ENCODE results near the gene CDK6. TPM values are rescaled to one million over a fixed set of nuclear protein-coding genes. Genes with fewer than 3 reads are reported as not detected.
"Not testable (repeated sequence)": the region's sequence is repeated elsewhere in the genome, so short reads cannot be mapped to it uniquely, and the experiment has no call there.

The CDK6 gene
- total RNA-seq, 1 experiment from 2014 or later: 73.4 TPM

DNA sequence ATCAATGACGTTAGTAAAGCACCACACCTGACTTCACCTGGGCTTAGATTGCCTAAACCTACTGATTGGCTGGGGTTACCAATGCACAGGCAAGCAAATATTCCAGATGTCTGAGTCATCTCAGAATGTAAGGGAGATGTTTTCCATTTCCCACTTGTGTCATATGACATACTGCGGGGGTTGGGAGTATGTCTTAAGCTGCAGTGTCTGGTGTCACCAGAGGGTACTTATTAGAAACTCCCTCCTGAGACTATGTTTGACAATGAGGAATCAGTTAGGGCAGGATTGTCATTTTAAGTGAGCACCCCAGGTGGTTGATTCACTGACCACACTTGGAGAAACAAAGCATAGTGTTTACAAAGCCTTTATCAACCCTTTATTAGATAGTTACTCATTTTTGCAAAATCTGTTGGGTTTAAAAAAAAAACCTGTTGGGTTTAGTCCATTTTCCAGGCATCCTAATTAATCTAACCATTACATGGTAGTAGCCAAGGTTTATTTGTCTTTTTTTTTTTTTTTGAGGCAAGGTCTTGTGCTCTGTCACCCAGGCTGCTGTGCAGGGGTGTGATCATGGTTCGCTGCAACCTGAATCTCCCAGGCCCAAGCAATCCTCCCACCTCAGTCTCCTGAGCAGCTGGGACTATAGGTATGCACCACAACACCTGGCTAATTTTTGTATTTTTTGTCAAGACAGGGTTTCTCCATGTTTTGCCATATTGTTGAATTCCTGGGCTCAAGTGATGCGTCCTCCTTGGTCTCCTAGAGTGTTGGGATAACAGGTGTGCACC lies 72.5 kb downstream of the CDK6 start:
- peak; percentile 86 for DNase-seq (ENCODE audit: low read depth)

DNA sequence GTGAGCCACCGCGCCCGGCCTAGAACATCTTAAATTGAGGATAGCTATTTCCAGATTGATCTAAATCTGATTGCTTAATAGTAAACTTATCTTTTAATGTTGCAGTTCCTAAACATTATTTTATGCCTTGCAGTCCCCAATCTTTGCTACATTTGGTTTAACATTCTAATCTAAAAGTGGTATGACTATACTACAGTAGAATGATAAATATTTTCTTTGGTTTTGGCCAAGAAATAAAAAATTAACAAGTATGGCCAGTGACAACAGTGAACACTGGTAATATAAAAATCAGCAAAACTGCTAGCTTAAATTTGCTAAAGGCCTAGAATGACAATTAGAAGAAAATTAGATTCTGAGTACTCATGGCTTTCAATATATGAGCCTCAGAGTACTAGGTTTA lies 73.5 kb downstream of the CDK6 start:
- DNase-seq (ENCODE audit: low read depth): no peak

DNA sequence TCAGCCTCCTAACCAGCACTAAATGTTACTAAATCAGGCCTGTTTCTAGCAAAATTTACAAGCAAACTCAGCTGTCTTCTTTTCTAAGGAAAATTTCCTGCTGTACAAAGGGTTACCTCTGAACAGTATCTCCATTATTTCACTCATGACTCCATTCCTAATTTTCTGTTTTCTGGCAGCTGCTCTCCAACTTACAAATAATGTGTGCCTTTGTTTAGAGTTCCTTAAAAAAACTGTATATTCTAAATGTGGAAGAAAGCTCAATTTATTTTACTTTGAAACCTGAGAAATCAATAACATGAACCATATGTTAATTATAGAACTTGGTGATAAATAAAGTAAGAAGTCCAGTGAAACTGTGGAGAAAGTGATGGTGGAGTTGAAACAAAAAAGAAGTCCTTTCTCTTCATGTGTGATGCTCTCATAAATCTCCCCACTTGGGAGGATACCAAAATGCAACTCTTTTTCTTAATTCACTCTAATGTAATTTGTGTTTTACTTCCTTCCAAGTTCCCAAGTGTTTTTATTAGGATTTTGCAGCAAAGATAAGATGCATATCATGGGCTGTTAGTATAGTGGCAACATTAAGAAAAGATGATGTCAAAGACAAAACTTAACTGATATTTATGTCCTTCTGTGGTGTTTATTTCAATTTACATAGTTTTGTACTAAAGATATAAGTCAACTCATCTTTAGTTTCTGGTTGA lies 74.8 kb downstream of the CDK6 start:
- no peak for DNase-seq (ENCODE audit: low read depth)

DNA sequence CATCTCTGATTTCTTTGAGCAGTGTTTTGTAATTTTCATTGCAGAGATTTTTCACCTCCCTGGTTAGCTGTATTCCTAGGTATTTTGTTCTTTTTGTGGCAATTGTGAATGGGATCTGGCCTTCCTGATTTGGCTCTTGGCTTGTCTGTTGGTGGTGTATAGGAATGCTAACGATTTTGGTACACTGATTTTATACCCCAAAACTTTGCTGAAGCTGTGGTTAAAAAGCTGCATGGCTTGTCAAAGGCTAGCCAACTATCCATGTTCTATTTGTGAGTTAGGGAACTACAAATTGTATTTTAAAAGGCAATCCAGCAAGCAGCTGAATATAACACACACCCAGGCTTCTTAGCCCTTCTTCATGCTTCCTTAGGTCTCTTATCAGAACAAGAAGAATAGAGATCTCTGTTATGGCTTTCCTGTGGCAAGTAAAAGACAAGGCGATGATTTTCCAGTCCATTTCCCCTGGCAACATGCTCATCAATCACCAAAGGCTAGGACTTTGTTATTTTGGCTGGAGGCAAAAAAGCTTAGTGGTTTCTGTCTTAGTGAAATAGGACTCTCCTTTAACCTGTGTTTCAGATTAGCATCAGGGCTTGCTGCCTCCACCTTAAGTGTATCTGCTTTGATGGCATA lies 77.5 kb downstream of the CDK6 start:
- no peak for DNase-seq (ENCODE audit: low read depth)

DNA sequence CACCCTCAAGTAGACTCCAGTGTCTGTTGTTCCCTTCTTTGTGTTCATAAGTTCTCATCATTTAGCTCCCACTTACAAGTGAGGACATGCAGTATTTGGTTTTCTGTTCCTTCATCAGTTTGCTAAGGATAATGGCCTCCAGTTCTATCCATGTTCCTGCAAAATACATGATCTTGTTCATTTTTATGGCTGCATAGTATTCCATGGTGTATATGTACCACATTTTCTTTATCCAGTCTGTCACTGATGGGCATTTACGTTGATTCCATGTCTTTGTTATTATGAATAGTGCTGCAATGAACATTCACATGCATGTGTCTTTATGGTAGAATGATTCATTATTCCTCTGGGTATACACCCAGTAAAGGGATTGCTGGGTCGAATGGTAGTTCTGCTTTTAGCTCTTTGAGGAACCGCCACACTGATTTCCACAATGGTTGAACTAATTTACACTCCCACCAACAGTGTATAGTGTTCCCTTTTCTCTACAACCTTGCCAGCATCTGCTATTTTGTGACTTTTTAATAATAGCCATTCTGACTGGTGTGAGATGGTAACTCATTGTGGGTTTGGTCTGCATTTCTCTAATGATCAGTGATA lies 79.0 kb downstream of the CDK6 start:
- not testable (repeated sequence) for DNase-seq (ENCODE audit: low read depth)

DNA sequence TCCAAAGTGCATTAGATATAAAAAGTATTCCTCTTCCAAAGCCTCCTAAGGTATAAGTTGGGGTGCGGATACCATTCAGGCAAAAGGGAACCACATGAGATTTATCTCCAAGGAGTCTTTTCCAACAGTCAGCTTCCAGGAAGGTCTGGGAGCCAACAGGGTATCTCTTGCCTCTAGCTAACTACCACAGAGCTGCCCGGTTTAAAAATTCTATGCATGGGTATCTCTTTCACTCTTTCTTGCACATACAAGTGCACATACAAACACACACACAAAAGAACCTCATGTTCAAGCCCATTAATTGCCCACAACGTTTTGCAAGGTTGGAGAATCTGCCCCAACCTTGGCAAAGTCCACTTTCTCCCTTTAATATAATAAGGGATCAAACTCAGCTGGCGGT lies 80.7 kb downstream of the CDK6 start:
- no peak for DNase-seq (ENCODE audit: low read depth)

DNA sequence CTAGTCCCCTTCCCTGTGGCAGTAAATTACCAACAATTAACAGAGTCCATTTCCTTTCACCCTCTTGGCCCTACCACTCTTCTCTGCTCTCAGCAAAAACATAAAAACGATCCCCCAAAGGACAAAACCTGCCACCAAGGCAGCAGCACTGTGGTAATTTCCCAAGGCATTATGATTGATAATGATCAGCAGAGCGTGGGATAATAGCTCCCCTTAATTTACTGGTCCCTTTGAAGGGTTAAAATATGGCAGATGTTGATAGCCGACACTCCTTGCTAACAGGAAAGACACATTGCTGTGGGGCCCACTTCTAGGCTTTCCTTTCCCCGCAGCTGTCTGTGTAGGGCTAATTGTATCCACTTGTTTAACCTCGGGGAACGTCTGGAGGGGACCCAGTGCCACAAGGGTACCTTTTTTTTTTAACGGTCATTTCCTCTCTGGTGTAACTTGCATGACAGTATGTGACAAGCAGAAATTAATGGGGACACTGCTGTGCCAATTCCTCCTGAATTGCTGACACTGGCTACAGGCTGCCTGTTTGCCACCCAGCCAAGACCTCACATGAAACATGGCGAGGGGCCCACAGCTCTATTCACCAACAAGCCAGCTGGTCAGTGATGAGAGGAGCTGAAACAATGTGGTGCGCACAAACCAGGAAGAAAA lies 81.3 kb downstream of the CDK6 start:
- DNase-seq (ENCODE audit: low read depth): no peak

DNA sequence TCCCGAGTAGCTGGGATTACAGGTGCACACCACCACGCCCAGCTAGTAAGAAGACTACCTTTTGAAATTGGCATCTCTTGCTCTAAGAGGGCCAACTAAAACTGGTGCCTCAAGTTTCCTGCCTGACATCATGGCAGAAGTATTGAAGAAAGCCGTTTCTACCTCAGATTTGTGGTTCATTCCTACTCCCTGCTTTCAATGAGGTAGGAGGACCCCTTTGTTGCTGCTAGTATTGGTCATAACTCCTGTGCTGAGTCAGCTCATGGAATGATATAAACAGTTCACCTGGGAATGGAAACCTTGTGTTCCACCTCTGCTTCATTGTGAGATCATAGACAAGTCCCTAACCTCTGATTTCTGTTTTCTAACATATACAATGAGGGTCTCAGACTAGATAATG lies 82.8 kb downstream of the CDK6 start:
- DNase-seq (ENCODE audit: low read depth): peak; percentile 39

DNA sequence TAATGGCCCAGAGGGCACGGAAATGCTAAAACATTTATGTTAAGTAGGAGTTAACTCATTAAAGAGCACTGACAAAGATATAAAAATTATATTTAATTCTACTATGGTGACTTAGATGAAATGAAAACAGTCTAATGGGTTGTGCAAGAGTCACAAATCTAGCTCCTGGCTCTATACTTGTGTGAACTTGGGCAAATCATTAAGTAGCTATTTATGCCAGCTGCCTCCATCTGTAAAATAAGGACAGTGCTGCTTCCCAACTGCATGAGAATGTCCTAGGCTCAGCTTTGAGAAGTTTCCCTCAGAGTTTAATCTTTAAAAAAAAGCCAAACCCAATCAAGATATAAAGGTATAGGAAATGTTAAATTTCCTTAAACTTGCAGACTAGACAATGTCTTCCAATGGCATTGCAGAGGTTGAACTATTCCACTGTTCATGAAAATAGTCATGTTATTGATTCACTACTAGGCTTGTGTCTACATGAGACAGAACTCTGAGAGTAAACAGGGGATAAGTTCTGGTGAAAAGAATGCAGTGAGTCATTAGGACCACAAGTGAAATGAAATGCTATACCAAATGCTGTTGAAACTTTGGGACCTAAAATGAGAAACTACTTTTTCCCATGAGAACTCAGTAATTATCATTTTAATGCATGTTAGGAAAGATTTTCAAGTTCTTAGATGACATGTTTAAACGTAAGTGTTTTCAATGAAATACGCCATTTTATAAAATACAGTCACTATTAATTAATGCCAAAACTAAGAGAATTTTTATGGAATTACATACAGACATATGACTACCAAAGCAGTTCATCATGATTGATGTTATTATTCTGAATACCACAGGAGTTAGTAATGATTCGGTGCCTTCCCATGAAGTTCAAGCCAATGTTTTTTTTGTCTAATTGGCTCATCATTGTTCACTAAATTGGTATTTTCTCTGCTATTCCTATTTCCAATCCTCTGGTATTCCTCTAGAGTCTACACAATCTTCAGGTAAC lies 84.2 kb downstream of the CDK6 start:
- DNase-seq (ENCODE audit: low read depth): peak; percentile 89

DNA sequence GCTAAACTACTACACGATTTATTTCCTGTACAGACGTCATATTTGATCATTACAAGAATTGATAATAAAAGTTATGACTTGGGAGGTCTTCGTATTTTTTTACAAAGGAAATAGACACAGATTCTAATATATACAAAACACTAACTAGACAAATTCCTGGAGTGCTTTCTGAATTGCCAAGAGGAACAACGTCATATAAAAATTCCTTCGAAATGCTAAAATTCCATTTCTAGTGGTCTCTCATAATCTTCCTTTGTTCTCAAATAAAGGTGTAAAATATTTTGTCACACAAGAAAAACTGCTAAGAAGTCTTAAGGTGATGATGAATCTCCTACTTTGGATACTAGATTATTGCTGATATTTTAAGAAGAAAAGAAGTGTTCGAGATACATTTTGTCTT lies 85.4 kb downstream of the CDK6 start:
- DNase-seq (ENCODE audit: low read depth): no peak

DNA sequence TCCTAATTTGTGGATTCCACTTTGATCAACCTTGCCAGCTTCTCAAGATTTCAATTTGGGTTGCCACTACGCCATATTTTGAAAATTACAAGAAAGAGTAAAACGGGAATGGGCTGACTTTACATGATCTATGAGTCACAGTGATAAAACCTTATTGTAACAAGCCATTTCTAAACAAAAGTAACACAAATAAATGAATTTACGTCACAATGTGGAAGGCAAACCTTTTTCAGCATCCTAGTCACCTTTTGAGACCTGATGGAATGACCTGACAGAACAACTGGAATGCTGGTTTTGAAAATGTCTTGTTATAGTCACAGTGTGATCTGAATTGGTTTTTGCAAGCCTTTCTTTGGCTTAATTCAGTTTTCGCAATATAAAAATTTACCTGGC lies 85.9 kb downstream of the CDK6 start:
- no peak for DNase-seq (ENCODE audit: low read depth)

DNA sequence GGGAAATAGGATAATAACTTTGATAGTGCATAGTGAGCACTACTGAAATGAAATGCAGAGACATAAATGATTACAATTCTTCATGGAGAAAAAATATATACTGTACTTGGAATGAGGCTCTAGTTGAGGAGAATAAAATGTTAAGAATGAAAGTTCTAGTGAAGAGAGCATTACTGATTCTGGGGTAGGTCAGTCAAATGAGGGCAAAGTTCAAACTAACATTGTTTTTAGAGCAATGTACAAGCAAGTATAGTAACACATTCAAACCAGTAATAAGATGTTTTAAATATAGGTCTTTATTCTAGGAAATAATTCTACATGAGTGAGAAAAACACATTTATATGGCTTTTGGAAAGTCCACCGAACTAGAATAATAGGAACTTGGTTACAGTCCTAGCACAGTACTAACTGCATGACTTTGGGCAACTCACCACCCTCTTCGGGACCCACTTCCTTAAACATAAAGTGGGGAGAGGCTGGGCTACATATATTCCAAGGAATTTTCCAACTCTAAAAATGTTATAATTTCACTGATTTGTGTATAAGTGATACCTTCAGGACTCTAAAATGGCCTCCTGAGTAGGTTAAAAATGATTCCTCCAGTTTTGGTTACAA lies 86.4 kb downstream of the CDK6 start:
- no peak for DNase-seq (ENCODE audit: low read depth)

DNA sequence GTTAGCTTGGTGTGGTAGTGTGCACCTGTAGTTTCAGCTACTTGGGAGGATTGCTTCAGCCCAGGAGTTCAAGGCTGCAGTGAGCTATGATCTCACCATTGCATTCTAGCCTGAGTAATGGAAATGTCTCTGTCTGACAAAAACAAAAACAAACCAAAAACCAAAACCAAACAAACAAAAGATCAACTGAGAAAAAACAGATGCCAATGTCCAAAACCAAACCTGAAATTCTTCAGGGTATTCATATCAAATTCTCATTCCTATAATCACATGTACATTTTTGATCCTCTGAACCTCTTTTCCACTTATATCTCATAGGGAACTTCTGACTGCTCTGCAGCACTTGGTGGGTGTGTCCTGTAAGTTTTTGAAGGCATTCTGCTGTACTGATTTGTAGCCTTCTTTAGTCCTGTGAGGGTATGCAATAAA lies 87.0 kb downstream of the CDK6 start:
- DNase-seq (ENCODE audit: low read depth): no peak

DNA sequence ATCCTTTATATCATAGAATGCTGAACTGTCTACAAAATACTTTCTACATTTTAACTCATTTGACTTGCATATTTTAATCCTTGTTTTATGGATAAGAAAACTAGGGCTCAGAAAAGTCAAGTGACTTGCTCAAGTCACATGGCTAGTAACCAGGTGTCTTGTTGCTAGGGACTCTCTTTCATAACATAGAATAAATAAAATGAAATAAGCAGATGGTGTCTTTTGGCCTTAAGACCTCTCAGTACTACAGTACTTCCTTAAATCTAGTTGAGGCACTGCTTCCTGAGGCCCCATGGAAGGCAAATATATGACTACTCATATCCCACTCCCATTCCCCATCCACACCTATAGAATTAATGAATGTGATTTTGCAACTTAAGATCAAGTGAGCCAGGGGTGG lies 87.9 kb downstream of the CDK6 start:
- no peak for DNase-seq (ENCODE audit: low read depth)

DNA sequence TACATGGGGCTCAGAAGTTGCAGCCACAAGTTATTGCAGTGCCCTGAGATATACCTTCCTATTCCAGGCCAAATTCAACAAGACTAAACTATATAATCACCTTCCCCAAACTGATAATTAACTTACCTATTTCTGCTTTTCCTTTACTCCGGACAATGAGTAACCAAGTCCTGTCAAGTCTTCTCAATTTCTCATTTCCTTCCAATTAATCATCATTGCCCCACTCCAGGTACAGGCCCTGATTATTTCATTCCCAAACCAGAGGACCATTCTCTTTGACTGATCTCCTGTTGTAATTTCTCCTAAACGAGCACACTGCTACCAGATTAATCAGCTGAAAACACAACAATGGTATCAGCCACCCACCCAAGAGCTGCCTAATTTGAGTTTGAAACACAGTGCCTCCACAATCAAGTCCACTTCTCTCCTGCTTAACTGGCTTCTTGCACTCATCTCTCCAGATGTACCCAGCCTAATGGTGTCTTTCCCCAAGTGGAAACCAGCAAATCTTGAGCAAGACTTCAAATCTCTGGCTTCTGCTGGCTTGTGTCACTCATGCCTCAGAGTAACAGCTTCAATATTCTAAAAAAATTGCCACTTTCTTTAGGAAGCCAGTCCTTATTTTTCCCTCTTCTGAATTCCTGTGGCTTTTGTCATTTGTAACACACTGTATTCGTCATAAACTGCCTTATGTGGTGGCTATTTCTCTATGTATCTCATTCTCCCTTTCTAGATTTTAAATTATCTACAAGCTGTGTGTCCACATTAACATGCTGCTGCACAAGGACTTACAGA lies 89.1 kb downstream of the CDK6 start:
- DNase-seq (ENCODE audit: low read depth): peak; percentile 72

DNA sequence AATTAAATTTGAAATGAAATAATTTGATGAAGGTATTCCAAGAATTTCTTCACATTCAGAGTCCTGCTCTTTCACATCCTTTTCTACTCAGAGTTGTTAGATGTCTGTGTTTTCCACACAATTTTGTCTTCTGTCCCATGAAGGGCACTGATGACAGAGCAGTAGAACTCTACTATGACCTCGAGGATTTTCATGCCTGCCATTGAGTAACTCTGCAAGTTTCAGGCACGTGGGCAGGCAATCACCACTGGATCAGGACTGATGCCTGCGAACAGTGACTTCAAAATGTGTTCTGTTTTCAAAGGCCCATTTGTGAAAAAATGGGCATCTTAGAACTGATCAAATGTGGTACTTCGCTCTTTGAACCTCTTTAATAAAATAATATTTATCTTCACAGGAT lies 91.1 kb downstream of the CDK6 start:
- DNase-seq (ENCODE audit: low read depth): no peak

DNA sequence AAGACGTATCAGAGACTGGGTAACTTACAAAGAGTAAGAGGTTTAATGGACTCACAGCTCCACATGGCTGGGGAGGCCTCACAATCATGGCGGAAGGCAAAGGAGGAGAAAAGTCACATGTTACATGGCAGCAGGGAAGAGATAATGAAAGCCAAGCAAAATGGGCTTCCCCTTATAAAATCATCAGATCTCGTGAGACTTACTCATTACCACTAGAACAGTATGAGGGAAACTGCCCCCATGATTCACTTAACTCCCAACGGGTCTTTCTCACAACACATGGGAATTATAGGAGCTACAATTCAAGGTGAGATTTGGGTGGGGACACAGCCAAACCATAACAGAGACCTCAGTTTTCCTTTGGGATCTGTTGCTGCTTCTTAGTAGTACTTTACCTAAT lies 92.2 kb downstream of the CDK6 start:
- DNase-seq (ENCODE audit: low read depth): not testable (repeated sequence)

DNA sequence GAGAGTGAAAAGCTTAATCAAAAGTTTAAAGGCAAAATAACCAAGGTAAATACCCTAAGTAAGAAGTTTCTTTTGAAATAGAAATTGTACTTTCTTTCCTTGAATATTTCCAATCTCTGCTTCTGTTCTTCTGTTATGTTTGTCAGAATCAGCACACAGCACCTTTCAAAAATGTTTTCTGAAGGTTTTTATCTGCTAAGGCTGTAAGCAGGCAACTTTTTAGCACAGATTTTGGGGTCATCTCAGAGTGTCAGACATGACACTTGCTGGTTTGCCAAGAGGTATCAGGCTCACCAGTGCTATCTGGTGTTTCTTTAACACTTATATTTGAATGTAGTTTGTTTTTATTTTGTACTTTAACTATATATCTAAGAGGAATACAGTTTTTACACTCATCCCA lies 94.2 kb downstream of the CDK6 start:
- no peak for DNase-seq (ENCODE audit: low read depth)

DNA sequence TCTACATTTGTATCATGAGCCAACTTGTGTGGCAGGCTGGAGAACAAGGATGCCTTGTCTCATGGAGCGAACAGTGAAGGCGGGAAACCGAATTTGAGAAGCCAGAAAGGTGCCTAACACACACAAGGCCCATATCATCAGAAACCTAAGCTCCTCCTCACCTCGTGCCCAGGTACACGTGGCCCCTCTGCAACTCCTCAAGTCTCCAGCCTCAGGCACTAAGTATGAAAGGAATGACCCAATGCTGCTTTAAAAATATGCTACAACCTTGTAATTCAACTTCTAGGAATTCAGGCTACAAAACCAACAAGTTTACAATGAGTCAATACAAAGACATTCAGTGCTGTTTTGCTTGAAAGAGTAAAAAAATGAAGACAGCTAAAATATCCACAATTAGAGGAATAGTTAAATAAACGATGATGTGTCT lies 95.7 kb downstream of the CDK6 start:
- peak; percentile 80 for DNase-seq (ENCODE audit: low read depth)
